ENCODE data around the gene KCTD13.
"Not testable (repeated sequence)": the region's sequence is repeated elsewhere in the genome, so short reads cannot be mapped to it uniquely, and the experiment has no call there.

The KCTD13 gene, protein sequence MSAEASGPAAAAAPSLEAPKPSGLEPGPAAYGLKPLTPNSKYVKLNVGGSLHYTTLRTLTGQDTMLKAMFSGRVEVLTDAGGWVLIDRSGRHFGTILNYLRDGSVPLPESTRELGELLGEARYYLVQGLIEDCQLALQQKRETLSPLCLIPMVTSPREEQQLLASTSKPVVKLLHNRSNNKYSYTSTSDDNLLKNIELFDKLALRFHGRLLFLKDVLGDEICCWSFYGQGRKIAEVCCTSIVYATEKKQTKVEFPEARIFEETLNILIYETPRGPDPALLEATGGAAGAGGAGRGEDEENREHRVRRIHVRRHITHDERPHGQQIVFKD

GRCh38 chr16:29925781-29926710 lies at the start of gene KCTD13:
TSS of gene KCTD13 (minus strand) at chr16:29926226. CDS start at chr16:29926033, 193 bp downstream.
- DNase-seq, result peak; percentile 98

DNA sequence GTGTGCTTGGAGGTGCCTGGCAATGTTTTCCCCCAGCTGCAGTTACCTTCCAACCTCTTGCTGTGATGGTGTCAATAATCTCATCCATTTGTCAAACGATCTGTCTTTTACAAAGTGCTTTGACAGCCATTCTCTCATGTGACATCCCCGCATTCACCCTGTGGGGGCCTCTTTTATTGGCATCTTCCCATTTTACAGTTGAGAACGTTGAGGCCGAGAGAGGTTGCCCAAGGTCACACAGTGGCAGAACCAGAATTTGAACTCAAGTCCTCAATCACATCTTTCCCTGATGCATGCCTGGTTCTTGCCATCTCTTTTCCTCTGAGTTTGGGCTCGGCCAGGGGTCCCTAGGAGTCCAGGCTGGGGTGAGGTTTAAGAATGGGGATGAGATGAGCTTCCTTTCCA lies 49.1 kb upstream of the KCTD13 start:
- no peak for DNase-seq

DNA sequence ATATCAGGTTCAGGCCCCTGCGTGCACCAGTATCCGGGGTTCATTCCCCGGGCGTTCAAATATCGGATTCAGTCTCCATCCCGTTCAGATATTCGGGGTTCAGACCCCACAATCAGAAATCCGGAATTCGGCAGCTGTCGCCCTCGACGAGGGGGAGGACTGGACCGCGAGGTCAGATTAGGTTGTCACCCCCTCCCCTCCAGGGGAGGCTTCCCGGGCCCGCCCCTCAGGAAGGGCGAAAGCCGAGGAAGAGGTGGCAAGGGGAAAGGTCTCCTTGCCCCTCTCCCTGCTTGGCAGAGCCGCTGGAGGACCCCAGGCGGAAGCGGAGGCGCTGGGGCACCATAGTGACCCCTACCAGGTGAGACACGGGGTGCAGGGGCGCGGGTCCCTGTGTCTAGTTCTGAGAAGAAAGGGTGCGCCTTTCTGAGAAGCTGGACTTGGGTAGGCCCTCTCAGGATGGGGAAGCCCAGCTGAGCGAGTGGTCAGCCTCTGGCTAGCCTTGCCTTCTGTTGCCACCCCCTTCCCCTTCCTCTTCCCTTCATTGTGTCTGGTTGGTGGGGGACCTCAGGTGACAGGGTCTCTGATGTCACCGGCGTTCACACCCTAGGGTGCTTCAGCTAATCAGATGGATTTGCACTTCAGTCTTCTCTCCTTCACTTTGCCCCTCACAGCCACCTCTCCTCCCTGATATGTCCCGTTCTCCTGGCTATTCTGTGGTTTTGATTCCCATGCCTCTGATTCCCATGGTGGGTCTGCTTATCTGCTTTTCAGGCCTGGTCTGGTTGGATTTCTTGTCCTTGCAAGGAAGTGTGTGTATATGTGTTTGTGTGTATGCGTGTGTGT lies 48.5 kb upstream of the KCTD13 start:
- peak; percentile 32 for DNase-seq

DNA sequence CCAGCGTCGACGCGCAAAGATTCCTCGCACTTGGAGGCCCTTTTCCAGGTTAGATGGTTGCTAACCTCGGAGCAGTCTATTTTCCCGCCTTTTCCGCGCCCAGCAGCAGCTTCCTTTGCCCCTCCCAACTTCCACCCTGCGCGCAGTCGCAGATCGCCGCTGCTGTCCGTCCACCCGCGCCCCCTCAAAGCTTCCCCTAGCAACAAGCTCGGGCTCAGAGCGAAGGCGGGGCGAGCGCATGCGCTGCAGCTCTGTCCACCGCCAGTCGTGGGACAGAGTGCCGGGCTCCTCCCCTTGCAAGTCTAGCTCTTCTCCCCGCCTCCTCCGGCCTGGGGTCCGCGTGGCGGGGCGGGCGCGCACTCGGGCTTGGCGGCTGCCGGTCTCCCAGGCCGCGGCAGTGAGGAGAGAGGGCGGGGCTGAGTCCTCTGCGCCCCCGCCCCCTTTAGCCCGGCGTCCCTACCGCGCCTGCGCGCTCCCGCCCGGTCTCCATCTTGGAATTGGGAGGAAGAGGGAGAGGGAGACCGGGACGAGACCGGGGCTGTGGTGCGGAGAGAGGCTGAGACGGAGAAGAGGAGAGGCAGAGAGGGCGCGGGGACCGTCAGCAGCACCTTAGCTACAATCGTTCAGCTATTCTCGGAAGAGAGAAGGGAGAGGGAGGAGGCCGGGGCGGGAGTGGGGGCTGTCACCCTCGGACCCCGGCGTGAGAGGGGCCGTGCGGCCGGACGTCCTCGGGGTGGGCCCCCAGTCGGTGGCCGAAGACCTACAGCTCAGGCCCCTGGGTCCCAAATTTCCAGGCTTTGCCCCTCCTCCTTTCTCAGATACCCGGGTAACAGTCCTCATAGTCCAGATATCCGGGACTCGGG lies 47.6 kb upstream of the KCTD13 start, which contains the start of gene TAOK2:
TAOK2 (plus strand) TSS at position 485 of the 863 bp plus-strand sequence. CDS start 3,905 bp downstream, outside the sequence.
- peak; percentile 90 for DNase-seq

GRCh38 chr16:29972992-29973383 lies 47.0 kb upstream of the KCTD13 start:
- no peak for DNase-seq

DNA sequence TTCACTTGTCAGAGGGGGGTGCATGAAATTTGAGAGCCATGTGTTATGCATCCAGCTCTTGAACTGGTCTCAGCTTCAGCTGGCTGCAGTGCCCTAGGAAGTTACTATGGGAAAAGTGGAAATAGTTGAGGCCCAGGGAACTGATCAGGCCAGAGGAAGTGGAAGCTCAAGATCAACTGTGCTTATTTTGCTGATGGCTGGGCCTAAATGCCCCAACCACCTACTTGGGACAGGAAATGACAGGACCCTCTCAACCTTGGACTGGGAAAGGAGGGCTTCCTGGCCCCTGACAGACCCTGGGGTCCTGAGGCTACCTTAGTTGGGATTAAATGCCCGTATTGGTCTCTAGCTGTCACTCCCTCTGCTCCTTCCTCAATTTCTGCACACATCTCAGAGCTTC lies 46.5 kb upstream of the KCTD13 start:
- no peak for DNase-seq

- no peak for DNase-seq
Observed at GRCh38 chr16:29971304-29971703, 45.3 kb upstream of the KCTD13 start.

DNA sequence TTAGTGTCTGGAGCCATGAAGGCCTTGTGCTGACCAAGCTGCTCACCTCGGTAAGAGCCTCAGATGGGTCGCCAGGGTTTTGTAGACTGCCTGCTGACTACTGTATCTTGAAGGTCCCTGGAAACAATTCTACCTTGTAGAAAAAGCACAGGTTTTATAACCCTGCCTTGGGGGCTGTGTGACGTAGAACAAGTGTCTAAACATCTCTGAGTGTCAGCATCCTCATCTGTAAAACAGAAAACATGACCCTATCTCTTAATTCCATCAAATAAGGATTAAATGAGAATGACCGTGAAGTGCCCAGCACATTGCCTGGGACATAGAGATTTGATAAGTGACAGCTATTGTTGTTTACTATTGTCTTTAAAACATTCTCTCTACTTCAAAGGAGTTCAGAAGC lies 42.2 kb upstream of the KCTD13 start:
- DNase-seq, result no peak

- no peak for DNase-seq
Observed at GRCh38 chr16:29963021-29963743, 37.2 kb upstream of the KCTD13 start.

GRCh38 chr16:29962344-29962994 lies 36.4 kb upstream of the KCTD13 start:
- DNase-seq, result no peak

- DNase-seq, result peak; percentile 98
Observed at GRCh38 chr16:29961479-29962343, 35.7 kb upstream of the KCTD13 start, which contains the start of gene TMEM219. TSS of gene TMEM219 (plus strand) at chr16:29962079. CDS start at chr16:29963144, 1,065 bp downstream.

DNA sequence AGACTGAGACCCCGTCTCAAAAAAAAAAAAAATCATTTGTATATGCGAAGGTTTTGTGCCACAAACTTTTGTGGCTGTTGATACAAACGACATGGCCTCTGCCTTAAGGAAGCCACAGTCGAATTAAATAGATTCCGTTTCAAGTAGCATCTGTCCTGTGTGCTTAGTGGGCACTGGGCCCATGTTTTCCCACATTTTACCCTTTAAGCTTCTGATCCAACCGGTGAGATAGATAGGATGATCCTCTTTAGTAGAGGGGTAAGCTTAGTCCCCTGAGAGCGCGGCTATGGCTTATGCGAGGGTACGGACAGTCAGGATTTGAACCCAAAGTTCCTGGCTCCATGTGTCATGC lies 35.1 kb upstream of the KCTD13 start:
- no peak for DNase-seq

DNA sequence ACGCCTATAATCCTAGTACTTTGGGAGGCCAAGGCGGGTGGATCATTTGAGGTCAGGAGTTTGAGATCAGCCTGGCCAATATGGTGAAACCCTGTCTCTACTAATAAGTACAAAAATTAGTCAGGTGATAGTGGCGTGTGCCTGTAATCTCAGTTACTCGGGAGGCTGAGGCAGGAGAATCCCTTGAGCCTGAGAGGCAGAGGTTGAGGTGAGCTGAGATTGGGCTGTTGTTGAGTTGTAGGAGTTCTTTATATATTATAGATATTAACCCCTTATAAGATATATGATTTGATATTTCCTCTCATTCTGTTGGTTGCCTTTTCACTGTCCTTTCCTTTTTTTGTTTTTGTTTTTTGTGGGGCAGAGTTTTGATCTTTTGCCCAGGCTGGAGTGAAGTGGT lies 33.8 kb upstream of the KCTD13 start:
- DNase-seq, result not testable (repeated sequence)

- no peak for DNase-seq
Observed at GRCh38 chr16:29959293-29959692, 33.3 kb upstream of the KCTD13 start.

DNA sequence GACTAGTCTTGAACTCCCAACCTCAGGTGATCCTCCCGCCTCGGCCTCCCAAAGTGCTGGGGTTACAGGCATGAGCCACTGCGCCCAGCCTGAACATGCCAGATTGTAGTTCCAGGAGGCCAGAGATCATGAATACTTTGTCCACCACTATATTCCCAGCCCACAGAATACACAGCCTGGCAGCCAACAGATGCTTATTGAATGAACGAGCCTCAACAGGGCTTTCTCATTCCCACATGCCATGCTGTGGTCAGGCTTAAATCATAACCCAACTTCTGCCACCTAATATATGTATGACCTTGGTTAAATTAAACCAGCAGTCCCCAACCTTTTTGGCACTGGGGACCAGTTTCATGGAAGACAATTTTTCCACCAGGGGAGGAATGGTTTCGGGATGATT lies 32.7 kb upstream of the KCTD13 start:
- DNase-seq, result no peak

- DNase-seq, result no peak
Observed at GRCh38 chr16:29951625-29952365, 25.8 kb upstream of the KCTD13 start.

DNA sequence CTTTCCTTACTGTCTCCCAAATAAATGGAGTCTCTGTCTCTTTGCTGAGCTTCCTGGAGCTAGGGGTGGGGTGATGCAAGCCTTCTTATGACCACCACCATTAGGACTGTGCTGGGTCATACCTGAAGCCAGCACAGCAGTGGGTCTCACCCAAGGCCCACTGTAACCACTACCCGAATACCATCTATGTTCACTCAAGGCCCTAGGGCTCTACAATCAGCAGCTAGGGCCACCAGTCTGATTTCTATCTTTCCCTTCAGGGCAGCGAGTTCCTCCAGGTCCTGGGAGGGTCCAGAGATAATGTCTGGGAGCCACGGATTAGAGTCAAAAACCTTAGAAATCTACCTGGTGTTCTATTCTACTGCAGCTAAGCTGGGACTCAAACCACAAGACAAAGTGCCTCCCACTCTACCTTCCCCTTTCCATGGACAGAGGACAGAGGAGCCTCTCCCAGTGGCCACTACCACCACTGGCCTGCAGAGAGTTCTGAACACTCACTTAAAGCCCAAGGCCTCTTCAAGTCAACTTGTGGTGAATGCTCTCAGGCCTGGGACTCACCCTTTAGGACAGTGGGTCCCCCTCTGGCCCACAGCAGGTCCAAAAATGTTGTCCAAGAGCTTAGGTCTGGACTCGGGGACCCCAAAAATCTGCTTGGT lies 24.9 kb upstream of the KCTD13 start:
- DNase-seq, result no peak

DNA sequence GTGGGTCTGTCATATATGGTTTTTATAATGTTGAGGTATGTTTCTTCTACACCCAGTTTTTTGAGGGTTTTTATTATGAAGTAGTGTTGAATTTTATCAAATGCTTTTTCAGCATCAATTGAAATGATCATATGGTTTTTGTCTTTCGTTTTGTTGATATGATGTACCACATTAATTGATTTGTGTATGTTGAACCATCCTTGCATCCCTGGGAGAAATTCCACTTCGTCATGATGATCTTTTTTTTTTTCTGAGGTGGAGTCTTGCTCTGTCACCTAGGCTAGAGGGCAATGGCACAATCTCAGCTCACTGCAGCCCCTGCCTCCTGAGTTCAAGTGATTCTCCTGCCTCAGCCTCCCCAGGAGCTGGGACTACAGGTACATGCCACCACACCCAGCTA lies 21.9 kb upstream of the KCTD13 start:
- DNase-seq, result no peak

Measured in activated T-cell treated with anti-CD3 and anti-CD28 coated beads, Interleukin-2, amount 50 U/mL, for 1 hour (primary cell).